GOT3 (cell line): ENCODE data around the gene RELCH.

ENCODE experiments used
- DNase-seq: peaks from one replicate; lab custom pipeline; 2025; ENCODE audit warnings: mixed read lengths; lab: John Stamatoyannopoulos, UW

The RELCH gene

GRCh38 chr18:62258616-62259015, 71.6 kb downstream of the RELCH start:
- DNase-seq, result no peak

DNA sequence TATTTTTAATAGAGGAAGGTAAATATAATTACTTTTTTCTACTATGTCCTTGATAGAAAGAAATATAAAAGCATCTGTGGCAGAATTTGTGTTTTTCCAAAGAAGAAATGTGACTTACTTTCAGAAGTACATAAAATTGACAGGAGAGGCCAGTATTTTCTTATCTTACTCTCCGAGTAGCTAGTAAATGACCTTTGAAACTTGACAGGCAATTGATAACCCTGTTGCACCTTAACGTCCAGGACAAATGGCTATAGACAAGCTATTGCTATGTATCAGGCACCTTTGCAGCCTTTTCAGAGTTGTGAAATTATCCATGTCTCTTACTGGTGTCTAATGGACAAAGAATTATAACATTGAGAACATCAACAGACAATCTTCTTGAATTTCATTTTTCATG, 75.0 kb downstream of the RELCH start:
- DNase-seq, result no peak

DNA sequence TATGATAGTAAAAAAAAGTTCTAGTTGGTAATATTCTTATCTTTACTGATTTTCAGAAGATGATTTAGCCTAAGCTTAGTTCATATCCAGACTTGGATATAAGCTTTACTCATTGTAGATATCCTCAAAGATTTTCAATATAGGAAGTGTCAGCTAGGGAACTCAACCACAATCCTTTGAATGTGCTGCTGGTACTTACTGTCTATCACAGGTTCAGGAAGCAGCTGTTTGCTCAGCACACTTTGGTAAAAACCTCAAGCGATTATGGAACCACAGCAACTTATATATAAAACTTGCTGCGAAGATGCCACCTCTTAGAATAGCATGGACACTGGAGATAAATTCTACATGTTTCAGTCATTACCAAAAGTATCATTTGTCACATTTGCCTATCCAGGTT, 77.9 kb downstream of the RELCH start:
- no peak for DNase-seq

DNA sequence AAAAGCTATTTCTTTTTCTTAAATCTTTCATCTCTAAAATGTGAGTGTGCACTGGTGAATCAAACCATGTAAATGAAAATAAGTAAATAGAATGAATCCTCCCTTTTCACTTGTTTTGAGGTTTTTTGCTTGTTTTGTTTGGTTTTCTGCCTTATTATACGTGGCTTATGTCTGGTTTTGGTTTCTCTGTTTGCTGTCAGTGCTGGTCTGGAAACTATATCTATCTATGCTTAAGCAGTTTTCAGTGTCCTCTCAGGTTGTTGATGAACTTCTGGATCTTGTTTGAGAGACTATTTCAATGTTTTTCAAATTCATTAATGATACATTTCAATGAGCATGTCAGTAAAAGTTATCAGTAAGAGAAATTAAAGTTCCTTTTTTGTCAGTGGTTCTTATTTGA, 90.0 kb downstream of the RELCH start:
- no peak for DNase-seq

GRCh38 chr18:62279561-62279960, 92.5 kb downstream of the RELCH start:
- DNase-seq, result no peak

DNA sequence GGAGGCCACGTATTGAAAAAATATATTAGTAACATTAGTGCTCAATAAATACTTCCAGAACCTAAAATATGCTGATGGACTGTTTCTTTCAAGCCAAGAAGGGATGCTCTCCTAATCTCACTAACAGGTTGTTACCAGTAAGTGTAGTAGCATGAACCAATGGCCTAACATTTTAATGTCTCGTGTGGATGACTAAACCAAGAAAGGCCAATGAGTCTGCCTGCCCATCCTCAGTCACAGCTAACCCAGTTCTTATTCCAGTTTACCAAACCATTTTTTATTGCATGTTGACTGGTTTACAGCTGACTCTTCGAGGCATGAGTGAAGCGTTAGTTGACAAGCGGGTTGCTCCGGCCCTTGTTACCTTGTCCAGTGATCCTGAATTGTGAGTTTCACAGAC, 93.0 kb downstream of the RELCH start:
- no peak for DNase-seq

- DNase-seq, result no peak
These were observed 93.7 kb downstream of the RELCH start for GRCh38 chr18:62280786-62281185.

DNA sequence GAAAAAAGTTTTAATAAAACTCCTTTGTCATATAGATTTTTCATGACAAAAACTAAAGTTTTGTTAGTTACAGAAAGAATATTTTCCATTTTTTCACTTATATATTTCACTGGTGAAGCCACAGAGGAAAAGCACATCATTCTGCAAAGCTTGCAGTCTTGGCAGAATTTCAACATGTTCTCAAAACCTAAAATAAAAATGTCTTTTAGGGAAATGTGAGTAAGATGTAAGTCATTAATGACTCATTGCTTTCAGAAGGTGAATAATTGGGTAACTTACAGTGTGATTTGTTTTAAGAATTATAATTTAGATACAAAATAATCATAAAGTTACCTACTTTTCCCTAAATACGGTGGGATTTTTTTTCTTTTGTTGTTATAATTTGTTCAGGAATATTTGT, 94.6 kb downstream of the RELCH start:
- DNase-seq, result no peak

DNA sequence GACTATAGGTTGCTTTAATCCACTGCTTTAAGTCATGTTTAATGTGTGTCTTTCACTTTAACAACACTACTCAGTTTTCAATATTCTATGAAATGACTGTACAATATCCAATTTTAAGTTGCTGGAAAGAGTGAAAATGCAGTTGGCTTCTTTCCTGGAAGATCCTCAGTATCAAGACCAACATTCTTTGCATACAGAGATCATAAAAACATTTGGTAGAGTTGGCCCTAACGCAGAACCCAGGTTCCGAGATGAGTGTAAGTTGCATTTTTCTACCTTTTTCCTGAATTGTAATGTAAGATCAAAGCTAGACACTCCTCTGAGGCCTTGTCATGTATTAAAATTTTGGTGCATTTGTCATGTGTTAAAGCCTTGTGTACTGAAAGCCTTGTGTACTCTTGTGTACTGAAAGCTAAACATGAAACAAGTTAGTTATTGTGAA, 95.2 kb downstream of the RELCH start:
- DNase-seq, result no peak

GRCh38 chr18:62284637-62285036, 97.6 kb downstream of the RELCH start:
- DNase-seq, result no peak

GRCh38 chr18:62285281-62285680, 98.2 kb downstream of the RELCH start:
- no peak for DNase-seq

DNA sequence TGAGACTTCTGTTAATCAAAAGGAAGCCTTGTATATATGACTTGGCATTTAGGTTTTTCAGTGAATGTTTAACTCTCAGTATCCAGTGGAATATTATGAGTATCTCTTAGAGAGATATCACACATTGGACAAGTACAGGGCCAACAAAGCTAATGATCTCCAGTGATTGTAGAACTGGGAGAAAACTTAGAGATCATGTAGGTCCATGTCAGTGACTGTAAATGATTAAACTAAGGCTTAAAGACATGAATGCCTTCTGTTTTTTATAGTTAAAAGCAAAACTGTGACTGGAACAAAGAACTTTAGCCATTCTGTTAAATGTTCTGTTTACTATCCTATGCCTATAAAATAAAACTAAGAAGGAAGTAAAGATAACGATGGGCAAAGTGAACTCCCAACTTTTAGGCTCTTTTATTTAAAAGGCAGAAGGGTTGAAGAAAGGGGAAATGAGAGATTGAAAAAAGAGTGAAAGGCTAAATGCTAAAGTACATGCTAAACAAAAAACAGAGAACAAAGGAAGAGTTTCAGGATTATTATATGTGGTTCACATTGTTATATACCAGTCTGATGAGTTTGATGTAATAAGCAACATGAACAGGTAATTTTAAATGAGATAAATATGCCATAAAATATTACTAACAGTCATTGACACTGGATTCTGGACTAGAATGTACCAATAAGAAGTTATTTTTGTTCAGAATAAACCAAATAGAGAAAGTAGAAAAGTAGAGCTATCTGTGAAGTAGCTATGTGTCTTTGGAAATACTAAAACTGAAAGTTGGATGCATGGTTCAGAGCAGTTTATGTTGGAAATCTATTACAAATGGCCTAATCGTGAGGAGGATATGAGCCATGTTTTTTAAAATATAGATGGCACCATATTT, 101.0 kb downstream of the RELCH start:
- no peak for DNase-seq

DNA sequence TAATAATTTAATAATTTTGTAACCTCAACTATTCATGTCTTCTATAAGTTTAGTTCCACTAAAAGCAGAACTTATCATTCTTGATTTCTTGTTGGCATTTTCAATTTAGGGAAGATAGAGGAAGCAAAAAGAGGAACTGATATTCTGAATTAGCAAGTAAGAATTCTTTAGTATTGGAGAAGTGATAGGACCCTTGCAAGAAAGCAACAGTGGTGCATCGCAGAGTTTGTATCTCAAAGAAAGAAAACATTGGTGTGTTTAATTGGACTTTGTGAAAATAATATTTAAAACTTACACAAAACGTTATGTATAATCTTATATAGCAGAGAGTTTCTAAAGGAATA, 101.6 kb downstream of the RELCH start:
- no peak for DNase-seq

- DNase-seq, result no peak
These were observed 102.0 kb downstream of the RELCH start for GRCh38 chr18:62289047-62289446.

DNA sequence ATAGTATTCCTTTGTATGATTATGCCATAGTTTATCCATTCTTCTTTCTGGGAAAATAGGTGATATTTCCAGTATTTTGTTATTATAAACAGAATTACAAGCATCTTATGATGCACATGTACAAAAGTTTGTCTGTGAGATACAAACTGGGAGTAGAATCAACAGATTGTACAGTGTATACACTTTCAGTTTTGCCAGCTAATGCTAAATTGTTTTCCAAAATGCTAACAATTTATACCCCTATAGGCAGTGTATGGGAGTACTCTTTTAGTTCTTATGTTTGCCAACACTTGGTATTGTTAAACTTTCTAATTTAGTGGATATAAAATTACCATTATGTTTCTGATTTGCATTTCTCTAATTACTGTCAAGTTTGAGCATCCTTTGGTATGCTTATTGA, 107.0 kb downstream of the RELCH start:
- no peak for DNase-seq

GRCh38 chr18:62300359-62300963, 113.4 kb downstream of the RELCH start:
- no peak for DNase-seq

- DNase-seq, result no peak
These were observed 114.3 kb downstream of the RELCH start for GRCh38 chr18:62301322-62301721.

DNA sequence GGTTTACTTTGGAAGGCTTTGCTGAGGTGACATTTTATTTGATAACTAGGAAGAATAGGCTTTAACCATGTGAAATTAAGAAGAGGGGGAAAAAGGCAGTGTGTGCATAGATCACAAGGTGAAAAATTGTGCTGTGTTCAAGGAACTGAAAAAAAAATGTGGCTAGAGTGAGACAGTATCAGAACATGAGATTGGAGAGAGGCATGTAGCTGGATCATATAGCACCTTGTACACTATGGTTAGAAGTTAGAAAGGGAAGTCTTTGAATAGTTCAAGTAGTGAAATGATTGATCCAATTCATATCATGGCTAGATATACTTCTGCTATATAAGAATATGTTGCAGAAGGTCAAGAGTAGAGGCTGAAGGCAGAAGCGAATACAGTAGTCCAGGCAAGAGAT, 125.8 kb downstream of the RELCH start:
- no peak for DNase-seq

GRCh38 chr18:62318228-62319180, 131.4 kb downstream of the RELCH start:
- DNase-seq, result no peak

GRCh38 chr18:62321201-62321600, 134.1 kb downstream of the RELCH start:
- no peak for DNase-seq

GRCh38 chr18:62323483-62324180, 136.6 kb downstream of the RELCH start:
- DNase-seq, result no peak
